ENCODE measurements around the gene SPRN.

DNA sequence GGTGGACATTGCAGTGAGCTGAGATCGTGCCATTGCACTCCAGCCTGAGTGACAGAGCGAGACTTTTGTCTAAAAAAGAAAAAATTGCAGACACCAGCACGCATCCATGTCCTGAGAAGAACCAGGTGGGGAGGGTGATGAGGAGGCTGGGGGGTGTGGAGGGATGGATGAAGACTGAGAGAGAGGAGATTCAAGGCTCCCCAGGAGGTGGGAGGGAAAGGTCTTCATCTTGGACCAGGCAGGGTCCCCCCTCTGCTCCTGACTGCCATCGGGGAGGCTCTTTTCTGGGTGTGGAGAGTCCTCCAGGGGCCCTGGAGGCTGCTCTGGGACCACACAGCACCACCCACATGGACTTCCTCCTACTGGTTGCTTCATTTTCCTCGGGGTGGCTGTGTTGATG lies 30.8 kb upstream of the SPRN start:
- TF ChIP-seq, protein P1, sequence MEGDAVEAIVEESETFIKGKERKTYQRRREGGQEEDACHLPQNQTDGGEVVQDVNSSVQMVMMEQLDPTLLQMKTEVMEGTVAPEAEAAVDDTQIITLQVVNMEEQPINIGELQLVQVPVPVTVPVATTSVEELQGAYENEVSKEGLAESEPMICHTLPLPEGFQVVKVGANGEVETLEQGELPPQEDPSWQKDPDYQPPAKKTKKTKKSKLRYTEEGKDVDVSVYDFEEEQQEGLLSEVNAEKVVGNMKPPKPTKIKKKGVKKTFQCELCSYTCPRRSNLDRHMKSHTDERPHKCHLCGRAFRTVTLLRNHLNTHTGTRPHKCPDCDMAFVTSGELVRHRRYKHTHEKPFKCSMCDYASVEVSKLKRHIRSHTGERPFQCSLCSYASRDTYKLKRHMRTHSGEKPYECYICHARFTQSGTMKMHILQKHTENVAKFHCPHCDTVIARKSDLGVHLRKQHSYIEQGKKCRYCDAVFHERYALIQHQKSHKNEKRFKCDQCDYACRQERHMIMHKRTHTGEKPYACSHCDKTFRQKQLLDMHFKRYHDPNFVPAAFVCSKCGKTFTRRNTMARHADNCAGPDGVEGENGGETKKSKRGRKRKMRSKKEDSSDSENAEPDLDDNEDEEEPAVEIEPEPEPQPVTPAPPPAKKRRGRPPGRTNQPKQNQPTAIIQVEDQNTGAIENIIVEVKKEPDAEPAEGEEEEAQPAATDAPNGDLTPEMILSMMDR (conservative IDR thresholded peaks at IDR 0.05; ENCODE audit: low read depth, low read length), result no peak
- TF ChIP-seq EZH2 (IDR thresholded peaks at IDR 0.05; ENCODE audit: borderline replicate concordance, low read depth, low read length, poor library complexity, severe bottlenecking), result no peak

Measured in A673 (cell line).